Upper lobe of left lung (tissue), 4 donors: Measurements from ENCODE around the gene ZBTB40.

ENCODE experiments used
- EP300 ChIP-seq, 4 donors: sonication (generic); formaldehyde crosslinking; IDR thresholded peaks; one replicate each; pipeline ENCODE4 v1.5.1; 2017; ENCODE audit warnings: antibody characterized with exemption in 4 of 4, control low read depth in 2 of 4
- POLR2A ChIP-seq, 4 donors: fragments of 450-650 bp; IDR thresholded peaks; one replicate each; pipeline ENCODE4 v1.5.1; 2016 to 2017; ENCODE audit warnings: antibody characterized with exemption in 4 of 4, mild to moderate bottlenecking in 2 of 4
- POLR2AphosphoS5 ChIP-seq, 2 donors: sonication (generic); formaldehyde crosslinking; IDR thresholded peaks; one replicate each; pipeline ENCODE4 v1.5.1; 2017; ENCODE audit warnings: antibody characterized with exemption in 2 of 2
- TF ChIP-seq, protein P1 (sequence below), 6 experiments: fragments of 450-650 bp in 4 of 6; fragments of 200-600 bp in 2 of 6; sonication (generic) in 2 of 6; IDR thresholded peaks; one replicate each; pipeline ENCODE4 v1.5.1; 2016 to 2019; ENCODE audit warnings: antibody characterized with exemption in 6 of 6

DNA sequence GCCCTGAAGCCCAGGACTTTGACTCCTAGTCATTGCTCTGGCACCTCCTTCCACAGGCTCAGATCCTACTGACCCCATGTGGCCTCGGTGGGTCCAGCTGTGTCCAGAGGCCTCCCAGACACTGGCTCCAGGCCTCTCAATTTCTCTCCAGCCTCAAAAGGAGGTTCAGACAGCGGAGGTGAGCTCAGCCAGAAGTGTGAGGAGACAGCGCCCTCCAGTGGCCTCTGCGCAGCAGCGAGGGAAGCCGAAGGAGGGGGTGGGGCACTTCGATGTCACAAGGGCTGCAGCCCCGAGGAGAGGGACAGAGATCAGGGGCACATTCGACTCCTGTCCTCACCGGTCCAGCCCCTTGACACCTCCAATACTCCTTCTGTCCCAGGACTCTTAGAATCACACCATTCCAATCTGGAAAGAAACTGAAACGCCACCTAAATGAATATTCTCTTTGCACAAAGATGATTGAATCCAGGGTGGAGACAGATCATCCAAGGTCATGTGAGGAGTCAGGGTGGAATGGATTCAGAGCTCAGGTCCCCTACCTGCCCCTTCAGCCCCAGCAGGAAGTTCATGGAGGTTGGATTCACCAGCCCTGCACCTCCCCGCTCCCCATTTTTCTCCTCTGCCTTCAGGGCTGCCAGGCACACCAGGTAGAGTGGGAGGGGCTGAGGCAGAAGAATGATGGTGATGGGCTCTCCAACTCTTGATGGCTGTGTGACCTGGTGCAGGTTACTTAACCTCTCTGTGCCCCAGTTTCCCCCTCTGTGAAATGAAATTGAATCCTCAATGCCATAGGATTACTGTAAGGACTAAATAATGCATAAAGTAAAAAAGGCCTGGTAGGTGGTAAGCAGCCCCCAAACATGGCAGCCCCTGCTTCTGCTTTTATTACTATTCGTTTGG, 34.8 kb upstream of the ZBTB40 start:
- TF ChIP-seq, protein P1, sequence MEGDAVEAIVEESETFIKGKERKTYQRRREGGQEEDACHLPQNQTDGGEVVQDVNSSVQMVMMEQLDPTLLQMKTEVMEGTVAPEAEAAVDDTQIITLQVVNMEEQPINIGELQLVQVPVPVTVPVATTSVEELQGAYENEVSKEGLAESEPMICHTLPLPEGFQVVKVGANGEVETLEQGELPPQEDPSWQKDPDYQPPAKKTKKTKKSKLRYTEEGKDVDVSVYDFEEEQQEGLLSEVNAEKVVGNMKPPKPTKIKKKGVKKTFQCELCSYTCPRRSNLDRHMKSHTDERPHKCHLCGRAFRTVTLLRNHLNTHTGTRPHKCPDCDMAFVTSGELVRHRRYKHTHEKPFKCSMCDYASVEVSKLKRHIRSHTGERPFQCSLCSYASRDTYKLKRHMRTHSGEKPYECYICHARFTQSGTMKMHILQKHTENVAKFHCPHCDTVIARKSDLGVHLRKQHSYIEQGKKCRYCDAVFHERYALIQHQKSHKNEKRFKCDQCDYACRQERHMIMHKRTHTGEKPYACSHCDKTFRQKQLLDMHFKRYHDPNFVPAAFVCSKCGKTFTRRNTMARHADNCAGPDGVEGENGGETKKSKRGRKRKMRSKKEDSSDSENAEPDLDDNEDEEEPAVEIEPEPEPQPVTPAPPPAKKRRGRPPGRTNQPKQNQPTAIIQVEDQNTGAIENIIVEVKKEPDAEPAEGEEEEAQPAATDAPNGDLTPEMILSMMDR (IDR thresholded peaks at IDR 0.05): peak; percentile 69 to 93 (median 82)
- TF ChIP-seq POLR2AphosphoS5 (IDR thresholded peaks at IDR 0.05) (no peak), POLR2A (IDR thresholded peaks at IDR 0.05) (no peak), EP300 (IDR thresholded peaks at IDR 0.05) (no peak)
